A549 (cell line): ENCODE data around the gene ZNF638. TPM values are rescaled to one million over a fixed set of nuclear protein-coding genes. Genes with fewer than 3 reads are reported as not detected.

Experiments
- ATAC-seq, 2 experiments: fragments of 200-7000 bp in 1 of 2; fragments of >200 bp in 1 of 2; cut with Nextera tagmentation in 1 of 2; cut with Tn5 transposase in 1 of 2; 3 replicates each; pipeline versions ENCODE4 v1.8.0 to v1.9.1; 2018 to 2020; ENCODE audit warnings: mild to moderate bottlenecking in 1 of 2, moderate library complexity in 1 of 2
- CTCF ChIA-PET: fragments of 300-600 bp; sonication (Branson Sonifier 250); formaldehyde crosslinking; extraction: SDS; loops from one replicate; lab custom pipeline; 2021; ENCODE audit warnings: antibody characterized with exemption, inconsistent platforms; lab: Yijun Ruan, JAX
- POLR2A ChIA-PET: fragments of 350-600 bp; formaldehyde crosslinking; extraction: SDS; loops from one replicate; lab custom pipeline; 2021; ENCODE audit warnings: antibody characterized with exemption, inconsistent platforms; lab: Yijun Ruan, JAX
- DNase-seq, 2 experiments: peaks; one replicate each; pipeline versions ENCODE4 v3.0.0 to v3.0.0-alpha.2; 2011 to 2016; ENCODE audit warnings: low read depth in 1 of 2, low spot score in 1 of 2
- FAIRE-seq: peaks from 2 replicates; lab custom pipeline; 2011; peaks lifted over from hg19 to GRCh38; lab: Jason Lieb, UNC
- H3K27ac ChIP-seq, 2 experiments: fragments of >200 bp; sonication (Bioruptor Twin); formaldehyde crosslinking; 3 replicates each; pipeline ENCODE4 v1.5.1; 2016 to 2017
- H3K4me1 ChIP-seq: fragments of >200 bp; sonication (Bioruptor Twin); formaldehyde crosslinking; 3 replicates; pipeline ENCODE4 v1.6.1; 2016
- H3K4me2 ChIP-seq: fragments of >200 bp; sonication (Bioruptor Twin); formaldehyde crosslinking; 3 replicates; pipeline ENCODE4 v1.6.1; 2016
- H3K4me3 ChIP-seq: fragments of >200 bp; sonication (Bioruptor Twin); formaldehyde crosslinking; 3 replicates; pipeline ENCODE4 v1.5.1; 2016
- H3K9me3 ChIP-seq: fragments of >200 bp; sonication (Bioruptor Twin); formaldehyde crosslinking; 3 replicates; pipeline ENCODE4 v1.6.1; 2016
- CHD4 ChIP-seq: fragments of 200-600 bp; sonication (generic); IDR thresholded peaks from 2 replicates; pipeline ENCODE4 v1.6.1; 2016; ENCODE audit warnings: antibody characterized with exemption, mild to moderate bottlenecking, borderline replicate concordance
- EHMT2 ChIP-seq: fragments of 200-600 bp; sonication (generic); IDR thresholded peaks from 2 replicates; pipeline ENCODE4 v1.6.1; 2016; ENCODE audit warnings: antibody characterized with exemption, low read depth, mild to moderate bottlenecking, moderate library complexity
- HDAC2 ChIP-seq: fragments of 200-600 bp; sonication (generic); IDR thresholded peaks from 2 replicates; pipeline ENCODE4 v1.6.1; 2016
- HEYL ChIP-seq: fragments of 250-450 bp; sonication (Bioruptor Pico); IDR thresholded peaks from 2 replicates; pipeline ENCODE4 v1.8.0; 2021; ENCODE audit warnings: mild to moderate bottlenecking, moderate library complexity
- JUNB ChIP-seq: fragments of >200 bp; sonication (Bioruptor Twin); formaldehyde crosslinking; IDR thresholded peaks from 2 replicates; pipeline ENCODE4 v1.6.1; 2016
- MYC ChIP-seq: IDR thresholded peaks from 2 replicates; pipeline ENCODE4 v1.6.1; 2012; ENCODE audit warnings: mild to moderate bottlenecking, inconsistent platforms, low read length, improper control_type of control experiment, borderline replicate concordance
- NR3C1 ChIP-seq: fragments of >200 bp; sonication (Bioruptor Twin); formaldehyde crosslinking; IDR thresholded peaks from 3 replicates; pipeline ENCODE4 v1.6.1; 2017
- POLR2AphosphoS2 ChIP-seq: conservative IDR thresholded peaks from 2 replicates; pipeline ENCODE4 v1.6.1; 2012; ENCODE audit warnings: low read length, improper control_type of control experiment, inconsistent platforms
- RCOR1 ChIP-seq: fragments of 150-350 bp; IDR thresholded peaks from 2 replicates; pipeline ENCODE4 v1.6.1; 2014; ENCODE audit warnings: antibody characterized with exemption, low read length, low read depth
- RFX5 ChIP-seq: fragments of 450-650 bp; IDR thresholded peaks from 2 replicates; pipeline ENCODE4 v1.7.1; 2014; ENCODE audit warnings: antibody characterized with exemption, mild to moderate bottlenecking, moderate library complexity
- SMC3 ChIP-seq: fragments of >200 bp; sonication (Bioruptor Twin); formaldehyde crosslinking; IDR thresholded peaks from 3 replicates; pipeline ENCODE4 v1.6.1; 2018; ENCODE audit warnings: inconsistent platforms
- TP53 ChIP-seq: fragments of 250-450 bp; sonication (Bioruptor Pico); IDR thresholded peaks from 2 replicates; pipeline ENCODE4 v1.5.0; 2021; ENCODE audit warnings: mild to moderate bottlenecking, moderate library complexity
- ZNF302 ChIP-seq: fragments of 250-450 bp; sonication (Bioruptor Pico); IDR thresholded peaks from 2 replicates; pipeline ENCODE4 v1.9.0; 2021; ENCODE audit warnings: inconsistent platforms, mild to moderate bottlenecking, moderate library complexity
- WGBS: methylation state at CpG from one replicate; pipeline ENCODE4 v1.1.6; 2017; ENCODE audit errors: missing lambda C conversion rate; 5-methylcytosine and 5-hydroxymethylcytosine counted together
- polyA plus RNA-seq, 4 experiments: library from polyadenylated mRNA; depleted of rRNA in 3 of 4; stranded (reverse); fragments of >200 nt; fragmentation: RNase III in 1 of 4; extraction: RNeasy Plus Mini Kit Qiagen cat#74134 plus additional on column Dnase treatment in 1 of 4; gene quantifications; 2 replicates in 3 of 4; 3 replicates in 1 of 4; pipeline ENCODE4 v1.2.3, GENCODE V29; 2011 to 2017
- TF ChIP-seq, protein P1 (sequence below): fragments of 150-350 bp; IDR thresholded peaks from 2 replicates; pipeline ENCODE4 v1.6.1; 2014; ENCODE audit warnings: low read depth, mild to moderate bottlenecking, low read length
- TF ChIP-seq, protein P2 (sequence below): fragments of 250-450 bp; sonication (Bioruptor Pico); IDR thresholded peaks from 2 replicates; pipeline ENCODE4 v1.5.0; 2021; ENCODE audit warnings: mild to moderate bottlenecking, moderate library complexity, borderline replicate concordance
- TF ChIP-seq, protein P3 (sequence below): fragments of 200-600 bp; sonication (generic); IDR thresholded peaks from 2 replicates; pipeline ENCODE4 v1.6.1; 2016; ENCODE audit warnings: antibody characterized with exemption, mild to moderate bottlenecking, moderate library complexity
- TF ChIP-seq, protein P4 (sequence below): IDR thresholded peaks from 2 replicates; pipeline ENCODE4 v1.6.1; 2012; ENCODE audit warnings: low read depth, borderline replicate concordance
- TF ChIP-seq, protein P5 (sequence below): IDR thresholded peaks from 2 replicates; pipeline ENCODE4 v1.6.1; 2012
- TF ChIP-seq, protein P6 (sequence below): fragments of >200 bp; sonication (Bioruptor Twin); formaldehyde crosslinking; IDR thresholded peaks from 3 replicates; pipeline ENCODE4 v1.6.1; 2016
- TF ChIP-seq, protein P7 (sequence below): fragments of 250-450 bp; sonication (Bioruptor Pico); IDR thresholded peaks from 2 replicates; pipeline ENCODE4 v1.5.0; 2020; ENCODE audit warnings: low read depth, mild to moderate bottlenecking, moderate library complexity

The ZNF638 gene
- polyA plus RNA-seq, 2 of the 4 experiments (the other 2 are of a cell fraction) = 74.2 to 160 TPM

DNA sequence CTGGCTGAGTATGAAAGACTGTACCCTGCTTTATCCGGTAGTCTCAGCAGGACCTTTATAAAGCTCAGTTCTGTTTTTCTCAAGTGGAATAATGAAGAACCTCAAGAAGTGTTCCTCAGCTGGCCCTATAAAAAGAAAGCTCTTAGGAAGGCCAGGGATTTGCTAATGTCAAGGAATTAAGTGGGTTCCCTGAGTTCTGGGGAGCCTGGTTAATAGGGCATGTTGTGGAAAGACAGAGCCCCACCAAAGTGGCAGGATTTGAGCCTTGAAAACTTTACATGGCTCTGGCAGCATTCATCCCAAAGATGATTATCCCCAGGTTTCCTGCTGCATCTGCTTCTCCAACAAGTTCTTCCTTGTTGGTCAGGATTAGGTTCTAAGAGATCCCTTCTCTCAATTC is 114.9 kb downstream of the ZNF638 start:
- POLR2A ChIA-PET = no interaction called here
- no peak for DNase-seq

DNA sequence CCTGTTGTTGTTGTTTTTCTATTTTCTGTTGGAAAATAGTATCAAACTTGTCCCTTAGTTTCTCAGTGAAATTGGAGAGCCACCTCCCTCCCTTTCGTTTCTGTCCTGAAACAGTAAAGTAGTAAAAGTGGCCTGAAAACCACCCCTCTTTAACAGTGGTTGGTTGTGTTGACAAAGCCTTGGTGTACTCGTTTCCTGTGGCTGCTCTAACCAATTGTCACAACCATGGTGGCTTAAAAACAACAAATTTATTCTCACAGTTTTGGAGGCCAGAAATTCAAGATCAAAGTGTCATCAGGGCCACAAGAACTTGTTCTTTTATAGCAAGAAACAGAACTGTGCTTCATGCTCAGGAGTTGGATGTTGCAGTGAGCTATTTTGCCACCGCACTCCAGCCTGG is 117.8 kb downstream of the ZNF638 start:
- 40% methylated on average over 3 of the region's 3 CpGs for WGBS
- Histone ChIP-seq H3K27ac (no peak overlapping the region), H3K4me2 (no peak overlapping the region), H3K4me3 (no peak overlapping the region), H3K9me3 (no peaks in the 10 kb centered on the region), H3K4me1 (peaks cover 11% of the 10 kb centered on the region; the same call in 1 of the 3 replicates)
- CTCF ChIA-PET = interaction anchor here (1.2 to 9.2 kb wide), 5 partner anchors 13 to 150 kb away, joined by 4 to 95 read pairs (median 8); no protein-coding TSS in a partner anchor
- ATAC-seq (no peak), FAIRE-seq (no peak), DNase-seq (no peak)
- POLR2A ChIA-PET = no interaction called here
- TF ChIP-seq JUNB (no peak), POLR2AphosphoS2 (no peak), RCOR1 (no peak), RFX5 (no peak), ZNF302 (CRISPR knock-in tag) (no peak), TP53 (CRISPR knock-in tag) (no peak)
- TF ChIP-seq, protein P1, sequence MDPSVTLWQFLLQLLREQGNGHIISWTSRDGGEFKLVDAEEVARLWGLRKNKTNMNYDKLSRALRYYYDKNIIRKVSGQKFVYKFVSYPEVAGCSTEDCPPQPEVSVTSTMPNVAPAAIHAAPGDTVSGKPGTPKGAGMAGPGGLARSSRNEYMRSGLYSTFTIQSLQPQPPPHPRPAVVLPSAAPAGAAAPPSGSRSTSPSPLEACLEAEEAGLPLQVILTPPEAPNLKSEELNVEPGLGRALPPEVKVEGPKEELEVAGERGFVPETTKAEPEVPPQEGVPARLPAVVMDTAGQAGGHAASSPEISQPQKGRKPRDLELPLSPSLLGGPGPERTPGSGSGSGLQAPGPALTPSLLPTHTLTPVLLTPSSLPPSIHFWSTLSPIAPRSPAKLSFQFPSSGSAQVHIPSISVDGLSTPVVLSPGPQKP = no peak
- TF ChIP-seq, protein P2, sequence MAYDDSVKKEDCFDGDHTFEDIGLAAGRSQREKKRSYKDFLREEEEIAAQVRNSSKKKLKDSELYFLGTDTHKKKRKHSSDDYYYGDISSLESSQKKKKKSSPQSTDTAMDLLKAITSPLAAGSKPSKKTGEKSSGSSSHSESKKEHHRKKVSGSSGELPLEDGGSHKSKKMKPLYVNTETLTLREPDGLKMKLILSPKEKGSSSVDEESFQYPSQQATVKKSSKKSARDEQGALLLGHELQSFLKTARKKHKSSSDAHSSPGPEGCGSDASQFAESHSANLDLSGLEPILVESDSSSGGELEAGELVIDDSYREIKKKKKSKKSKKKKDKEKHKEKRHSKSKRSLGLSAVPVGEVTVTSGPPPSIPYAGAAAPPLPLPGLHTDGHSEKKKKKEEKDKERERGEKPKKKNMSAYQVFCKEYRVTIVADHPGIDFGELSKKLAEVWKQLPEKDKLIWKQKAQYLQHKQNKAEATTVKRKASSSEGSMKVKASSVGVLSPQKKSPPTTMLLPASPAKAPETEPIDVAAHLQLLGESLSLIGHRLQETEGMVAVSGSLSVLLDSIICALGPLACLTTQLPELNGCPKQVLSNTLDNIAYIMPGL (CRISPR knock-in tag) = no peak
- TF ChIP-seq, protein P3, sequence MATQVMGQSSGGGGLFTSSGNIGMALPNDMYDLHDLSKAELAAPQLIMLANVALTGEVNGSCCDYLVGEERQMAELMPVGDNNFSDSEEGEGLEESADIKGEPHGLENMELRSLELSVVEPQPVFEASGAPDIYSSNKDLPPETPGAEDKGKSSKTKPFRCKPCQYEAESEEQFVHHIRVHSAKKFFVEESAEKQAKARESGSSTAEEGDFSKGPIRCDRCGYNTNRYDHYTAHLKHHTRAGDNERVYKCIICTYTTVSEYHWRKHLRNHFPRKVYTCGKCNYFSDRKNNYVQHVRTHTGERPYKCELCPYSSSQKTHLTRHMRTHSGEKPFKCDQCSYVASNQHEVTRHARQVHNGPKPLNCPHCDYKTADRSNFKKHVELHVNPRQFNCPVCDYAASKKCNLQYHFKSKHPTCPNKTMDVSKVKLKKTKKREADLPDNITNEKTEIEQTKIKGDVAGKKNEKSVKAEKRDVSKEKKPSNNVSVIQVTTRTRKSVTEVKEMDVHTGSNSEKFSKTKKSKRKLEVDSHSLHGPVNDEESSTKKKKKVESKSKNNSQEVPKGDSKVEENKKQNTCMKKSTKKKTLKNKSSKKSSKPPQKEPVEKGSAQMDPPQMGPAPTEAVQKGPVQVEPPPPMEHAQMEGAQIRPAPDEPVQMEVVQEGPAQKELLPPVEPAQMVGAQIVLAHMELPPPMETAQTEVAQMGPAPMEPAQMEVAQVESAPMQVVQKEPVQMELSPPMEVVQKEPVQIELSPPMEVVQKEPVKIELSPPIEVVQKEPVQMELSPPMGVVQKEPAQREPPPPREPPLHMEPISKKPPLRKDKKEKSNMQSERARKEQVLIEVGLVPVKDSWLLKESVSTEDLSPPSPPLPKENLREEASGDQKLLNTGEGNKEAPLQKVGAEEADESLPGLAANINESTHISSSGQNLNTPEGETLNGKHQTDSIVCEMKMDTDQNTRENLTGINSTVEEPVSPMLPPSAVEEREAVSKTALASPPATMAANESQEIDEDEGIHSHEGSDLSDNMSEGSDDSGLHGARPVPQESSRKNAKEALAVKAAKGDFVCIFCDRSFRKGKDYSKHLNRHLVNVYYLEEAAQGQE = no peak
- TF ChIP-seq, protein P4, sequence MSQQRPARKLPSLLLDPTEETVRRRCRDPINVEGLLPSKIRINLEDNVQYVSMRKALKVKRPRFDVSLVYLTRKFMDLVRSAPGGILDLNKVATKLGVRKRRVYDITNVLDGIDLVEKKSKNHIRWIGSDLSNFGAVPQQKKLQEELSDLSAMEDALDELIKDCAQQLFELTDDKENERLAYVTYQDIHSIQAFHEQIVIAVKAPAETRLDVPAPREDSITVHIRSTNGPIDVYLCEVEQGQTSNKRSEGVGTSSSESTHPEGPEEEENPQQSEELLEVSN = no peak

More for the DNA sequence above, 114.9 kb downstream of the ZNF638 start:
- FAIRE-seq (no peak), ATAC-seq (no peak)
- Histone ChIP-seq H3K4me2 (no peak overlapping the region), H3K9me3 (no peaks in the 10 kb centered on the region), H3K4me3 (no peak overlapping the region), H3K27ac (no peak overlapping the region), H3K4me1 (no peaks in the 10 kb centered on the region)
- WGBS = 90% methylated on average over 1 of the region's 1 CpG
- TF ChIP-seq HDAC2 (no peak), SMC3 (no peak), CHD4 (no peak), MYC (no peak), RCOR1 (no peak), NR3C1 (no peak), EHMT2 (no peak), HEYL (CRISPR knock-in tag) (no peak)
- TF ChIP-seq, protein P4 = no peak
- TF ChIP-seq, protein P5, sequence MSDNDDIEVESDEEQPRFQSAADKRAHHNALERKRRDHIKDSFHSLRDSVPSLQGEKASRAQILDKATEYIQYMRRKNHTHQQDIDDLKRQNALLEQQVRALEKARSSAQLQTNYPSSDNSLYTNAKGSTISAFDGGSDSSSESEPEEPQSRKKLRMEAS = no peak
- TF ChIP-seq, protein P6, sequence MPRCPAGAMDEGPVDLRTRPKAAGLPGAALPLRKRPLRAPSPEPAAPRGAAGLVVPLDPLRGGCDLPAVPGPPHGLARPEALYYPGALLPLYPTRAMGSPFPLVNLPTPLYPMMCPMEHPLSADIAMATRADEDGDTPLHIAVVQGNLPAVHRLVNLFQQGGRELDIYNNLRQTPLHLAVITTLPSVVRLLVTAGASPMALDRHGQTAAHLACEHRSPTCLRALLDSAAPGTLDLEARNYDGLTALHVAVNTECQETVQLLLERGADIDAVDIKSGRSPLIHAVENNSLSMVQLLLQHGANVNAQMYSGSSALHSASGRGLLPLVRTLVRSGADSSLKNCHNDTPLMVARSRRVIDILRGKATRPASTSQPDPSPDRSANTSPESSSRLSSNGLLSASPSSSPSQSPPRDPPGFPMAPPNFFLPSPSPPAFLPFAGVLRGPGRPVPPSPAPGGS = no peak
- TF ChIP-seq, protein P3 = no peak
- TF ChIP-seq, protein P7, sequence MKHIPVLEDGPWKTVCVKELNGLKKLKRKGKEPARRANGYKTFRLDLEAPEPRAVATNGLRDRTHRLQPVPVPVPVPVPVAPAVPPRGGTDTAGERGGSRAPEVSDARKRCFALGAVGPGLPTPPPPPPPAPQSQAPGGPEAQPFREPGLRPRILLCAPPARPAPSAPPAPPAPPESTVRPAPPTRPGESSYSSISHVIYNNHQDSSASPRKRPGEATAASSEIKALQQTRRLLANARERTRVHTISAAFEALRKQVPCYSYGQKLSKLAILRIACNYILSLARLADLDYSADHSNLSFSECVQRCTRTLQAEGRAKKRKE = no peak
- CTCF ChIA-PET = interaction anchor here (1.1 to 9.2 kb wide), 7 partner anchors 8 to 223 kb away, joined by 3 to 95 read pairs (median 5); no protein-coding TSS in a partner anchor
